ENCODE results near the gene L1CAM.
"Not testable (repeated sequence)": the region's sequence is repeated elsewhere in the genome, so short reads cannot be mapped to it uniquely, and the experiment has no call there.

L1CAM gene

DNA sequence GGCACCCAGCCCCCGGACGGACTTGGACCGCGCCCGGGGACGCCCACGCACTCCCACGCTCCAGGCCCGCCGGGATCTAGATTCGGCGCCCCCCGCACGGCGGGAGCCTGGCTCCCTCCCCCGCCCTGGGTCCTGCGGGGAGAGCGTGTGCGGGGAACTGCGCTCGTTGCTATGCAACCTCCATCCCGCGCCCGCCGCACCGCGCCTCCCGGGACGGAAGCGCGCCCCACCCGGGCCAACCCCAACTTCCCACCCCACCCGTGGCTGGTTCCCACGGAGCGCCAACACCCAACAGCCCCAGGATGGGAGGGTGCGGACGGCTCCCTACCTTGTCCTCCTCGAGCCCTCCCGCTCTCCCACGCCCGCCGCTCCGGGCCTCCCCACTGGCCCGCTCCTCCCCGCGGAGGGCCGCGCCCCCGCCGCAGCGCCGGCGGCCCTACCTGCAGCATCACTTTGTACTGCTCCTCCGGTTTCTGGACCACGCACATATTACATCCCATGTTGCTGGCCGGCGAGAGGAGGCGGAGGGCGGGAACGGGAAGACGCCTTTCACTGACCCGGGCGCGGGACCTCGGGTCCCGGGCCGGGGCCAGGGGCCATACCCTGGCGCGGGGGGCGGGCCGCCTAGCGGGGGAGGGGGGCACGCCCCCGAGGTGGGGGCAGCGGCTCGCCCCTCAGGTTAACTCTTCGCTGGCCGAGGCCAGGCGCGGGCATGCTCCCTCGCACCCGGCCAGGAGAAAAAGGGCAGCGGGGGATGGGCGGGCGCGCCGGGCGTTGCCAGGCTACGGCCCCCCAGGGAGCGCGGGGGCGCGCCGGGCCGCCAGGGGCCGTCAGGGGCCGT lies 56.0 kb downstream of the L1CAM start, which contains the start of gene PDZD4:
PDZD4 (minus strand) TSS at position 746 of the 841 bp plus-strand sequence; CDS start at position 500, 246 bp downstream.
- no peak for DNase-seq (ENCODE audit: low spot score)

DNA sequence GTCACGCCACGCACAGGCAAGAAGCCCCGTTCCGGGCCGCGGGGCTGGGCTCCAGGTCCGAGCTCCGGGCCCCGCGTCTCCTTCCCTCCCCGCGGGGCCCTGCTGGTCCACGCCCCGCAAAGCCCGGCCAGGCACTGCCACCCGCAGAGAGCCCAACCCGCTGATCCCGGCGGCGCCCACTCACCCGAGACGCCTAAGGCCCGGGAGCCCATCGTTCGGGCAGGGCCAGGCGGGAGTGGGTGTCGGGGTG lies 56.5 kb downstream of the L1CAM start:
- no peak for DNase-seq (ENCODE audit: low spot score)

DNA sequence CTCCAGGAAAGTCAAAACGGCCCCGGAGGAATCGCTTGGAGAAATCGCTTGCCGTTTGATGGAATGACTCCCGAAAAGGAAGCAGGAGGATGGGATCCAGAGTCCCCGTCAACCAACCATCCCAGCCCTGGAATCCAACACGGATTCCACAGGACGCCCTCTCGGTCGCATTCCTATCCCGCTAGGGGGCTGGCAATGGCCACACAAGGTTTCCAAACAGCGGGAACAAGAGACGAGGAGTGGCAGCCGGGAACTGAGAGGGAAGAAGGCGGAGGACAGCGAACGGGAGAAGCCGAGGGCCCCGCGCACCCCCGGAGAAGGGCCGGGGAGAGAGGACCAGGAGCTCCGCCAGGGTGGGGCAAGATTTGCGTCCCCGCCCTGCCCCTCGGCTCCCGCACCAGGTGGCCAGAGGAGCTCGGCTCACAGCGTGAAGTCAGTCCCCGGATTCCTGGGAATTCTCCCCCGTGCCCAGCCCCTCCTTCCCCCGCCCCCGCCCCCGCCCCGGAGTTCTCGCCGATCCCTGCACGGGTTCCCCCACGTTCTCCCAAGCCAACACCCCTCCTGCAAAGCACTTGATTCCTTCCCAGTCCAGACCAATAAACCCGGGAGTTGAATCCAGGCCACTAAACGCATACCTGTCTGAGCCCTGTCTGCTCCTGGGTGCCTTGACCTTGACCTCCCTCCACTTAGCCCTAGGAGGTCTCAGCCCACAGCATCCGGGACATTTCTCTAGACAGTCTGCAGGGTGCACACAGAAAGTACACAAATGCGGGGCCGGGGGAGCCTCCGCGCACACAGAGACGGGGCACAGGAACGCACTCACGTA lies 57.0 kb downstream of the L1CAM start:
- no peak for DNase-seq (ENCODE audit: low spot score)

DNA sequence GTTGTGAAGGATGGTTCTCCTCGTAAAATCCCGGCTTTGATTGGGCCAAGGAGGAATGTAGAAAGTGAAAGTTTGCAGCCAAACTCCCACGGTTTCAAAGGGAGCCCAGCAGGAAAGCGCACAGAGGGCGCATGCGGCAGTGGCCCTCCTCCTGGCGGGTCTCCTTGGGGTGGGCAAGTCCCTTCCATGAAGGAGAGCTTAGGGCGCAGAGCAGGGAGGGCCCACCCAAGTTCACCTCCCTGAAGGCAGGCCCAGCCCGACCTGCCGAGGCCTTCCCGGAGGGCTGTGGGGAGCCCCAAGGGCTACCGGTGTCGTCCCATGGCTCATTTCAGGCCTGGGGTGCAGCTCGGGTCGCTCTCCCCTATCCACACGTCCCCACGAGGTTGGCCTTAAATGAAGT lies 57.7 kb downstream of the L1CAM start:
- no peak for DNase-seq (ENCODE audit: low spot score)

DNA sequence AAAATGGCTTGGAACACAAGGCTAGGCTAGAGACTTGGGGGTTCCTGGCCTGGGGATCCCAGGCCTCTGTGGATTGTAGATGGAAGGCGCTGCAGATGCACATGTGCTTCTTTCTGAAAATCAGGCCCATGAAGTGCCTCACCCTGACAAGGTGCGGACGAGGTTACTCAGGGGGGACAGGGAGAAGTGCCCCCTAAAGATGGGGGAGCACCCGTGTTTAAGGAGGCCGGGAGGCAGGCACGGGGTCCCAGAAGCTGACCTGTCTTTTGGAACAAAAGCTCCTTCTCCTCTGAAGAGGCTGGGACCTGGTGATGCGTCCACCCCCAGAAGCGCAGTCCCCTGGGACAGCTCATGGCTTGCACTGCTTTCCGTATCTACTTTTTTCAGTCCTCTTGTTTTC lies 58.1 kb downstream of the L1CAM start:
- no peak for DNase-seq (ENCODE audit: low spot score)

DNA sequence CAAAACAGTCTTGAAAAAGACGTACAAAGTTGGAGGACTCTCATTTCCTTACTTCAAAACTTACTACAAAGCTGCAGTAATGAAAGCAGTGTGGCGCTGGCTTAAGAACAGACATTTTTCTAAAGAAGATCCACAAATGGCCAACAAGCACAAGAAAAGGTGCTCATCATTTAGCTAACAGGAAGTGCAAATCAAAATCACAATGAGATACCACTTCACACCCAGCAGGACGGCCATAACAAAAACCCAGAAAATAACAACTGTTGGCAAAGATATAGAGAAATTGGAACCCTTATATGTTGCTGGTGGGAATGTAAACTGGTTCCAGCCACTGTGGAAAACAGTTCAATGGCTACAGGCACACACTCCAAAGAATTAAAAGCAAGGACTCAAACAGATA lies 59.0 kb downstream of the L1CAM start:
- no peak for DNase-seq (ENCODE audit: low spot score)

DNA sequence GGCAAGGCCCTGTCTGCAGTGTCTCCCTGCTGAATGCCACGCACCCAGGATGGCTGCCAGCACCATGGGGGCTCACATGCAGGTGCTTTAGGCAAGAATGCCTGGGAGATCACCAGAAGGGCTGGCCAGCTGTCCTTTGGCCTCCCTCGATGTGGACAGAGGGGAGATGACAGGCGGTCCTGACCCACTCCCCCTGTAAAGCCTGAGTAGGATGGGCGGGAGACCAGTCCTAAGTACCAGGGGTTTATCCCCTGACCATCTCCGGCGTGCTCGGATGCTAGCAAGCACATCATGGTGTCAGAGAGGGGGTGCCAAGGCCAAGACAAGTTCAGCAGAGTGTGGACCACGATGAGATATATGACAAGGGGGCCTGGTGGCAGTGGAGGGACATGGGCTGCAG lies 60.9 kb downstream of the L1CAM start:
- no peak for DNase-seq (ENCODE audit: low spot score)

DNA sequence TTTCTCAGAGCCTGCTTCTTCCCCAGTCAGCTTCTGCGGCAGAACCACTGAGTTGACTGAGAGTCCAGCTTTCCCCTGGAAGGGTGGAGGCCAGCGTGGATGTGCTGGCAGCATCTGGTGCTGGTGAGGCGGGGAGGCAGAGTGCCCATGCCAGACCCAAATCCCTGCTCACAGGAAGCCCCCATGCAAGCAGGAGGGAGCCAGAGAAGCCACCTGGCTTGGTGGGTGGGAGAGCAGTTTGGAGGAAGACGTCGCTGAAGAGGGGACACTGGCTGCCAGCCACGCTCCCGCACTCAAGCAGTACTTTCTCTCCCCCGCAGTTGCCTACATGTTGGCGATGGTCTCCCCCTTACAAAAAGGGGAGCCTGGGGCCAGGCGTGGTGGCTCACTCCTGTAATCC lies 61.6 kb downstream of the L1CAM start:
- DNase-seq (ENCODE audit: low spot score), result no peak

DNA sequence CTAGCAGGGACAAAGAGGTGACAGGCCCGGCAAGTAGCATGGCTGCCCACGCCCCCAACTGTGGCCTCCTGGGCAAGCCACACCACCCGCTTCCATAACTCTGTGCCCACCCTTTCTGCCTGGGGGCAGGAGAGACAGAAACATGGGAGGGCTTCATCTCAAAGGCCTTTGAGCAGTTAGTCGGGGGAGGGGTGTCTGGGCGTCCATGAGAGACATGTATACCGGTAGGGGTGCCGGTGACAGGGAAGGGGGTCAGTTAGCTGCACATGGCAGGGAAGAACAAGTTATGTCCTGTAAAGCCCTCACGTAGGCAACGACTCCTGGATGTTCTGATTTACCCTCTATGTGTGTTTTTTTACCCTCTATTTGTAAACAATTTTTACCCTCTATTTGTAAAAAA lies 64.9 kb downstream of the L1CAM start:
- DNase-seq (ENCODE audit: low spot score), result no peak

DNA sequence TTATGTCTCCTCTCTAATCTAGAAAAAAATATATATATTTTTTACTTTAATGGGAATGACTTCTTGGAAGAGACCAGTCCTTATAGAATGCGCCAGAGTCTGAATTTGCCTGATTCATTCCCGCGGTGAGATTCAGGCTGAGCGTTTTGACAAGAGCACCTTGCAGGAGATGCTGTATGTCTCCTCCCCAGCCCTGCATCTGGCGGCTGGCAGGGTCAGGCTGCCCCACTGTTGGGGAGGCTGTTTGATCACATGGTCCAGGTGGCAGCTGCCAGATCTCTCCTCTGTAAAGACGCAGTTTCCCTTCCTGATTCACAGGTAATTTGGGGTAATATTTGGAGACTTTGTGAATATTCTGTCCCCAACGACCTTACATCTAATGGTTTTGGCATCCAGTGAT lies 65.4 kb downstream of the L1CAM start:
- DNase-seq (ENCODE audit: low spot score), result no peak

DNA sequence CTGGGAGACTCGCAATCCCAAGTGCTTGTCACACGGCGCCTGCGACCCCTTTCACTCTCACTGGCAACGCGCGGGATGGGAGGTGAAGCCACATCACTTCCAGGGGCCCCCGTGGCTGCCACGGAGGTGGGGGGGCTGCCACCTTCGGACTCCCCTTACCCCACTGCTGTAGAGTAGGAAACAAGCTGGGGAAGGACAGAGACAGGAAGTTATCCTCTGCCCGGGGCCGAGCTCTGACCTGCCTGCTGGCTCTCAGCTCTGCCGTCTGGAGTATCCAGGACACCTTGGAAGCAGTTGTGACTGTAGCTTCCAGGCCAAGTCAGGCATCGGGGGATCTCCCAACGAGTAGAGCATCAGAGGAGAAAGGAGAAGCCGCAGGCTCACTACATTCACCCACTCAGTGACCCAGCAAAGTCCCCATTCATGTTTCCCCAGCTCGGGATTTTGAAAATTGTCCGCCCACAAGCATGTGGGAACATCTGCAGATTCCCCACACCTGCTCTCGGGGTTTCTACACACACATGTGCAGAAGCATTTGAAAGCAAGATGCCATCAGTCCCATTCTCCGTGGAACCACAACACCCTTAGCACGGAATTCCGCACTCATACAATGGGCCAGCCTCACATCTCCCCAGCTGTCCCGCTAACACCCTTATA lies 66.5 kb downstream of the L1CAM start:
- no peak for DNase-seq (ENCODE audit: low spot score)

DNA sequence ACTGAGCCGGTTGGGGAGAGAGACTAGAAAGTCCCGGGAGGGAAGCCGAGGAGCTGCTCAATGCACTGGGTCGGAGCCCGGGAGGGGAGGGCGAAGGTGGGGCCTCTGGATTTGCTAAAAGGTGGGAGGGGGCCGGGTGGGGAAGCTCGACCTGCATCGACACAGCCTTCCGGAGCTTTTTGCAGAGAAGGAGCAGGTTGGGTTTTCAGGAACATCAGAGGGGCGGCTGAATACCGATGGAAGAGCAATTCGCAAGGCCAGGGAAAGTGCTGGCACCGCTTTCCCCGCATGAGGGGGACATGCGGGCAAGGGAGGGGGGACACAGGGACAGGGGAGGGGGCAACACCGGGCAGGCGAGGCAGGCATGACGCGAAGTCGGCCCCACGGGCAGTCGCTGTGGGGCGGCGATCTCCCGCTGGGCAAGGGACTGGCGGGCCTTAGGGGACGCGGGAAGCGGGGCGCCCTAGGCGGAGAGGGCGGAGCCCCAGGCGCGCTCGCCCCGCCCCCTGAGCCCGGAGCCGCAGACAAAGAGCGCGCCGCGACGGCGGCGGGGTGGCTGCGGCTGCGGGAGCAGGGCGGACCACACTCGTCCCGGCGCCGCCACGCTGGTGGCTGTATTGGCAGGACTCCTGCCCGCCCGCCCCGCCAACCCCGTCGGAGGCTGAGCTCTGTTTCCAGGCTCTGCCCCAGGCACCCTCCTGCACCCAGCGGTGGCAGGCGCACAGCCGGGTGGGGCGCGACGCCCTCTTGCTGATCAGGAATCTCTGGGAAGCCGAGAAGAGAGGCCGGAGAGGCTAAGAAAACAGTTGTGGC lies 67.2 kb downstream of the L1CAM start:
- peak; percentile 60 for DNase-seq (ENCODE audit: low spot score)

DNA sequence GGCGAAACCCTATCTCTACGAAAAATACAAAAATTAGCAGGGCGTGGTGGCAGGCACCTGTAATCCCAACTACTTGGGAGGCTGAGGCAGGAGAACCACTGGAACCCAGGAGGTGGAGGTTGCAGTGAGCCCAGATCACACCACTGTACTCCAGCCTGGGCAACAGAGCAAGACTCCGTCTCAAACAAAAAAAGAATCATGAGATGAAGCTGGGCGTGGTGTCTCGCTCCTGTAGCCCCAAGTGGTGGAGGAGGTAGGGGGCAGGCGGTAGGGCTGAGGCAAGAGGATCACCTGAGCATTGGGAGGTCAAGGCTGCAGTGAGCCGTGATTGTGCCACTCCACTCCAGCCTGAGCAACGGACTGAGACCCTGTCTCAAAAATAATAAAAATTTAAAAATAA lies 67.9 kb downstream of the L1CAM start:
- DNase-seq (ENCODE audit: low spot score), result not testable (repeated sequence)

DNA sequence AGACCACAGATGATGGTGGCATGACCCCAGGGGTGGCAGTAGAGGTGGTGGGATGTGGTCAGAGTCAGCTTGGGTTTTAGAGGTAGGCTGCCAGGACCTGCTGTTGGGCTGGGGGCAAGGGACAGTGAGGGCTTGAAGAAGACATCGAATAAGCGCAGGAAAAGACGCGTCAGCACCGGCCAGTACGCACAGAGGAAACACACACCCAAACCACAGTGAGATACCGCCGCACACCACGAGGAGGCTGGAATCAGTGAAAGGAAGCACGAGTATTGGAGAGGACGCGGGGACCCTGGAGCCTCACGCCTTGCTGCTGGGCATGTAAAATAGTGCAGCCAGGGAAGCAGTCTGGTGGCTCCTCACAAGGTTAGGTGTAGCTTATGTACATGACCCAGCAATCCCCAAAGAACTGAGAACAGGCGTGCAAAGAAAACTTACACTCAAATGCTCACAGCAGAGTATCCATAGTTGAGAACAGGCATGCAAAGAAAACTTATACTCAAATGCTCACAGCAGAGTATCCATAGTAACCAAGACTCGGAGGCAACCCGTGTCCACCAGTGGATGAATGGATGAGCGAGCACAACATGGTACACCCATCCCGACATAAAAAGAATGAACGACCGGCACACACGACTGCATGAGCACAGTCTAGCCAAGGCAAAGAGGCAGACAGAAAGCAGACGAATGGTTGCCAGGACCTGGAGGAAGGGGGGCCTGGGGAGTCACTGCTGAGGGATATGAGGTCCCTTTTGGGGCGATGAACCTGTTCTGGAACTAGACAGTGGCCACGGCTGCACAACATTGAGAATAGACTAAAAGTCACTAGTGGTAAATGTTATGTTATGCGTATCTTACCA lies 68.9 kb downstream of the L1CAM start:
- no peak for DNase-seq (ENCODE audit: low spot score)

DNA sequence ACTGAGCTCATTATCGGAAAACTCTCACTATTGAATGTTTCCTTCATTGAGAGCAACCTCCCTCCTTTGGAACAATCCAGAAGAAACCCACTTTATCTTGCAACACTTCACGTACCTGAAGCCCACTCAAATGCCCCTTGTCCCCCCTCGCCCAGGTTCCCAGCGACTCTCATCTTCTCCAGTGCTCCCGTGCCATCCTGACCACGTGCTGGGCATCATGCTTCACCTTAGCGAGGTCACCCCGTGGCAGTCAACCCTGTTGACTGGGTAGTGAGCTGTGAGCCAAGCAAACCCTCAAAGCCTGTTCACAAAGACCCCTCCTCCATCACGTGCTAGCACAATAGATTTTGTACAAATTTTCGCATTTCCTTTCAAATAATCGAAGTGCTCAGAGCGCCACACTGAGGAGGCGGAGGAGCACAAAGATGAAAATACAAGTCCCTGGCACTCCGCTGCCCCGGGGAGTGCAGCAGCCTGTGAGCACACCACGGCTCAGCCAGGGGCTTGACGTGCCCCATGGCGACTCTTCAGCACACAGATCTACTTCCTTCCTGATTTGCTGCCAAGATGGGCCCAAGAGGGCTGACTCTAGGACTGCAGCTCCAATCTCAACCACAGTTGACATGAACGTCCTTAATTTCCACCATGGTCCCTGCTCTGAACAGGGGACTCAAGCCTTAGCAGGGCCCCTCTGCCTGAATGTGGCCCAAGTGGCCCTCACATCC lies 71.2 kb downstream of the L1CAM start:
- no peak for DNase-seq (ENCODE audit: low spot score)

DNA sequence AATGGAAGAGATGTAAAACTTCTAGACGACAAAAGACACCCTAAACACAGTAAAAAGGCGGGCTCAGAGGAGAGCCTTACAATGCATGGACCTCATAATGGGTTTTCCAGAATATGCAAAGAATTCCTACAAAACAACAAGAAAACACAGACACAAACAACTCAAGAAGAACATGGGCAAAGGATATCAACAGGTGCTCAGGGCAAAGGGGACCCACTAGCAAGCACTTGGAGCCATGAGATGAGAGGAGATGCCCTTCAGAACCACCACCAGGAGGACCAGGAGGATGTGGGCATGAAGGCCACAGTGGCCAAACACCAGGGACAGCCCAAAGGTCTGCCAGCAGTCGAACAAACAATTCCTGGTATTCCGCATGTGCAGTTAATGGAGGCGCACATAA lies 72.8 kb downstream of the L1CAM start:
- no peak for DNase-seq (ENCODE audit: low spot score)

DNA sequence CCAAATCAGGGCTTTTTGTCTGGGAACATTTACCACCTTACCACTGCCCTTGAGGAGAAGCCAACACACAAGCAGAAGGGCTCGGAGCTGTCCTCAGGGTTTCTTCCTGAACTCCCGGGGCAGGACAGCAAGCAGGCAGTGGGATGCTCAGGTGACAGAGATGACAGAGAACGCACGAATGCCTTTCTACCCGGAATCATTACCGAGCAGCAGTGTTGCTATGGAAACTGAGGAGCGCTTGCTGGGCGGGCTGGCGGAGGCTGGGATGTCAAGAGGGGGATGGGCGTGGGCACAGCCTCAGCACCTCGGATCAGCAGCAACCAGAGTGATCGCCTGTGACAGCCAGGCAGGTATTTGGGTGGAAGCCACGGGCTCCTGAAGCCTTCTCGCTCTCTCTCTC lies 73.8 kb downstream of the L1CAM start:
- no peak for DNase-seq (ENCODE audit: low spot score)
